Activated naive CD4-positive, alpha-beta T cell treated with anti-CD3 and anti-CD28 coated beads, Interleukin-2, amount 50 U/mL, for 24 hours (primary cell): ENCODE results near the gene MCM10.

ENCODE experiments used
- H3K27ac Mint-ChIP-seq: one replicate; pipeline ENCODE4 v1.8.0; 2021; ENCODE audit warnings: mild to moderate bottlenecking, mixed read lengths
- H3K27me3 Mint-ChIP-seq: one replicate; pipeline ENCODE4 v1.8.0; 2021; ENCODE audit warnings: mixed read lengths
- H3K36me3 Mint-ChIP-seq: one replicate; pipeline ENCODE4 v1.8.0; 2021; ENCODE audit warnings: mixed read lengths
- H3K4me1 Mint-ChIP-seq: one replicate; pipeline ENCODE4 v1.8.0; 2021; ENCODE audit warnings: mixed read lengths
- H3K4me3 Mint-ChIP-seq: one replicate; pipeline ENCODE4 v1.8.0; 2021; ENCODE audit warnings: mild to moderate bottlenecking, mixed read lengths
- H3K9me3 Mint-ChIP-seq: one replicate; pipeline ENCODE4 v1.8.0; 2021; ENCODE audit warnings: mixed read lengths

The MCM10 gene

DNA sequence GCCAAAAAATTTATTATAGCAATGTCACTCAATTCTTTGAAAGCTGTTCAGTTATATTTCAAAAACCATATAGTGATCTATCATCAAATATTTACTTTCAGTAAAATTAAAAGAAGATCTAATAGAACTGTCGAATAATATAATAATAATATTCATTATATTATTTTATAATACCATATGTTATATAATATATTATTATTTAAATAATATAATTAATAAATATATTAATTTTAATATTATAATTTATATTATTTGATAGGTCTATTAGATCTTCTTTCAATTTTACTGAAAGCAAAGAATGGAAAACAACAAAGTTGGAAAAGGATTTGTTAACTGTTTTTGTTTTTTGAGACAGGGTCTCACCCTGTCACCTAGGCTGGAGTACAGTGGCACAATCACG is 95.3 kb downstream of the MCM10 start:
- Mint-ChIP-seq H3K27me3 (no peaks in the 10 kb centered on the region), H3K36me3 (no peaks in the 10 kb centered on the region), H3K9me3 (no peaks in the 10 kb centered on the region), H3K4me1 (peaks cover 6% of the 10 kb centered on the region), H3K4me3 (no peak overlapping the region), H3K27ac (no peak overlapping the region)

DNA sequence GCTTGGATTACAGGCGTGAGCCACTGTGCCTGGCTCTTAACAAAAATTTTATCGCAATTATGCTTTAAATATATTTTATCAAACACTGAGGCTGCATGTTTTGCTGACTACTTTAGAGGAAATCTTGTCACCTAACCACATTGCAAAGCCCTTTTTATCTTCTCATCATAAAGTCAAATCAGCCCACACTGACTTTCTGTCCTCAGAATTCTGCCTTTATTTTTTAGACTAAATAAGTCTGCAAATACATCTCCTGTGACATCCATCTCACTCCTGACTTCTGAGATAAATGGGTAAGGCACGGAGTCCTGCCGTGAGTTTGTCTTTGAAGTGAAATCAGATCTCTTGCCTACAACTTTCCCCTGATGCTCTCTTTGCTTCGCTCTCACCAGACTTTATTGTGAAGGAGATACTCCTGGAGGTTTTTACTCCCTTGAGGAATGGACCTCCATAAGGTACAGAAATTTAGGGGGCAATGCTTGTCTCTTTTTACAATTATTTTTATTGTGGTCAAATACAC is 96.3 kb downstream of the MCM10 start:
- Mint-ChIP-seq H3K4me1 (peaks cover 6% of the 10 kb centered on the region), H3K4me3 (no peak overlapping the region), H3K27me3 (peaks cover 2% of the 10 kb centered on the region), H3K36me3 (no peaks in the 10 kb centered on the region), H3K9me3 (no peaks in the 10 kb centered on the region), H3K27ac (no peak overlapping the region)
